NCI-H748 treated with DMSO at 0.1 percent for 48 hours (cell line): Measurements from ENCODE around the gene CUTA.

Experiments
- DNase-seq: peaks from one replicate; lab custom pipeline; 2025; lab: John Stamatoyannopoulos, UW

The CUTA gene

GRCh38 chr6:33420491-33421343, 2.8 kb upstream of the CUTA start:
- DNase-seq, result no peak

GRCh38 chr6:33419580-33420490, 1.9 kb upstream of the CUTA start, which contains the start of gene SYNGAP1:
Gene SYNGAP1 (plus strand): TSS chr6:33420065. CDS start chr6:33420265, 200 bp downstream.
- DNase-seq, result no peak

GRCh38 chr6:33418690-33419291, 884 bp upstream of the CUTA start:
- no peak for DNase-seq

GRCh38 chr6:33417128-33417902, 592 bp downstream of the CUTA start:
- peak; percentile 66 for DNase-seq

- no peak for DNase-seq
Measured at GRCh38 chr6:33416386-33417127, 1.4 kb downstream of the CUTA start.

- DNase-seq, result no peak
Measured at GRCh38 chr6:33415831-33416230, 2.1 kb downstream of the CUTA start.

- DNase-seq, result no peak
Measured at GRCh38 chr6:33414592-33415271, 3.2 kb downstream of the CUTA start.

- no peak for DNase-seq
Measured at GRCh38 chr6:33413241-33414120, 4.4 kb downstream of the CUTA start.

GRCh38 chr6:33412140-33413009, 5.5 kb downstream of the CUTA start:
- DNase-seq, result no peak

- no peak for DNase-seq
Measured at GRCh38 chr6:33411632-33412005, 6.3 kb downstream of the CUTA start.

- no peak for DNase-seq
Measured at GRCh38 chr6:33410711-33411631, 6.9 kb downstream of the CUTA start, which contains the start of gene PHF1. Gene PHF1 (plus strand): TSS chr6:33411014. CDS start chr6:33412264, 1,250 bp downstream.

- DNase-seq, result peak; percentile 97
Measured at GRCh38 chr6:33410050-33410710, 7.7 kb downstream of the CUTA start.

- DNase-seq, result no peak
Measured at GRCh38 chr6:33407132-33407718, 10.7 kb downstream of the CUTA start.

GRCh38 chr6:33406126-33406525, 11.8 kb downstream of the CUTA start:
- DNase-seq, result no peak

- no peak for DNase-seq
Measured at GRCh38 chr6:33405386-33405940, 12.4 kb downstream of the CUTA start.

- DNase-seq, result no peak
Measured at GRCh38 chr6:33404884-33405283, 13.0 kb downstream of the CUTA start.
